Effector memory CD8-positive, alpha-beta T cell (primary cell): ENCODE data around the gene ZNF74.
A peak's percentile ranks its signal among the peaks of the same experiment; 100 is the strongest.
"Not testable (repeated sequence)": the region's sequence is repeated elsewhere in the genome, so short reads cannot be mapped to it uniquely, and the experiment has no call there.

Experiments used
- ATAC-seq: fragments of 150-1000 bp; cut with Tn5 transposase; replicated peaks from 2 replicates; pipeline ENCODE4 v1.10.0; 2021; ENCODE audit warnings: mild to moderate bottlenecking, moderate library complexity
- DNase-seq, 3 experiments: peaks; one replicate each; pipeline ENCODE4 v3.0.0; 2021
- H3K27ac Mint-ChIP-seq, 2 donors: one replicate each; pipeline ENCODE4 v1.8.0; 2022; ENCODE audit warnings: mild to moderate bottlenecking in 2 of 2, mixed read lengths in 2 of 2, moderate library complexity in 2 of 2
- H3K27me3 Mint-ChIP-seq, 2 donors: one replicate each; pipeline ENCODE4 v1.8.0; 2022; ENCODE audit warnings: mixed read lengths in 2 of 2
- H3K36me3 Mint-ChIP-seq: one replicate; pipeline ENCODE4 v1.8.0; 2022; ENCODE audit warnings: mild to moderate bottlenecking, moderate library complexity, mixed read lengths; ENCODE audit not compliant: insufficient read depth
- H3K4me1 Mint-ChIP-seq, 2 donors: one replicate each; pipeline ENCODE4 v1.8.0; 2022; ENCODE audit warnings: low read depth in 2 of 2, mixed read lengths in 2 of 2
- H3K4me3 Mint-ChIP-seq, 2 donors: one replicate each; pipeline ENCODE4 v1.8.0; 2022; ENCODE audit warnings: mild to moderate bottlenecking in 2 of 2, mixed read lengths in 2 of 2, moderate library complexity in 2 of 2
- H3K9me3 Mint-ChIP-seq, 2 donors: one replicate each; pipeline ENCODE4 v1.8.0; 2022; ENCODE audit warnings: mixed read lengths in 2 of 2
- total RNA-seq, 9 experiments: gene quantifications; one replicate each; lab custom pipeline; 2026; lab: John Stamatoyannopoulos, UW

Gene ZNF74
- total RNA-seq, result 7.4 to 25.2 (median 19.3) reads per million in 9 experiments

DNA sequence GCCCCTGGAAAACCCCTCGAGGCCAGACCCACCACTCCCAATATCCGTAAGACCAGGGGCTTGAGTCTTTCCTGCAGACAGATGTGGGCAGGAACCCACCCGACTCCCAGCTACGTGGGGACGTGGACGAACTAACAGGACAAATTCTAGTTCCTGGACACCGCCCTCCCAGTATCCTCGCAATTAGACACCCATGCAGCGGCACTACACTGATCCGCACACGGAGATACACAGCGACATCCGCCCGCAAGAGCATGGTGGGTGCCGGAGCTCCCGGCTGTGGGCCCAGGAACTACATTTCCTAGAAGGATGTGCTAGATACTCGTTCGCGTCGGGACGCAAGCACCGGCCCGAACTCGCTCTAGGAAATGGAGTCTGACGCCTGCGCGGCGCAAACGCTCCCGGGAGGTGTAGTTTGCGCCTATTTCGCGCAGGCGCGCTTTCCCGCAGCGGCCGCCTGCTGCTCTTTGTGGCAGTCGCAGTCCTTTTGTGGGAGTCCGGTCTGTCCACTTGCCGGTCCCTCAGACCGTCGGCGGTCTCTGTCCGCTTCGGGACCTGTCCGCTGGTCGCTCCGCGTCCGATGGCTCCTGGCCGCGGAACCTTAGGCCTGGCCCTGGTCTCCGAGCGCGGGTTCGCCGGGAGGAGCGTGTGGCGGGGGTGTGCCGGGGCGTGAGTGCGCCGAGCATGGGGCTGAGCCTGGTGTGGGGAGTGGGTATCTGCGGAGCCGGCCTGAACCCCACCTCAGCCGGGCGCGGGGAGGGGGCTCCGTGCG lies at the start of gene ZNF74:
ZNF74 (plus strand) TSS at position 447 of the 772 bp plus-strand sequence. CDS start 478 bp downstream, outside the sequence.
- Mint-ChIP-seq H3K9me3 (no peaks in the 10 kb centered on the region), H3K27me3 (no peaks in the 10 kb centered on the region), H3K27ac (peak within 1 kb of the TSS; percentile 88 to 95), H3K4me3 (peak within 1 kb of the TSS; percentile 83 to 87), H3K4me1 (peaks cover 31 to 40% of the 10 kb centered on the region in 2 donors), H3K36me3 (no peaks in the 10 kb centered on the region)
- ATAC-seq (peak; percentile 97), DNase-seq (peak; percentile 75 to 77 (median 75))

DNA sequence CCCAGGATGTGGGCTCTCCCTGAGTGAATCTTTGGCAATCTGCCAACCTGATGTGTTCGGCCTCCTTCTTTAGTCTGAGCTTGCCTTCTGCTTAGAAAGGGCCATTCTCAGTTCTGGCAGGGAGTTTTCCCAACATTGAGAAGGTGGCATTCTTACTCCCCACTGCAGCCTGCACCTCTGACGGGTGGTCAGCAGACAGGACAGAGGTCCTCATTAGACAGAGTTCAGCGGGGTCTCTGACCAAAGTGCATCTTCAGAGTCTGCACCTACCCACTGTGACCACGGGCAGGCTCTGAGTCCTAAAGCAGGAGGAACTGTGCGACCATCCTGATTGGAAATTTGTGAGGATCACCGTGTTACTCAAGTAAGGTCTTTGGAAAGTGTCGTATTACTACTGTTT lies 47.4 kb upstream of the ZNF74 start:
- H3K4me3 Mint-ChIP-seq, H3K27me3 Mint-ChIP-seq, H3K4me1 Mint-ChIP-seq, H3K27ac Mint-ChIP-seq, DNase-seq, H3K9me3 Mint-ChIP-seq, H3K36me3 Mint-ChIP-seq, ATAC-seq: not testable (repeated sequence)

DNA sequence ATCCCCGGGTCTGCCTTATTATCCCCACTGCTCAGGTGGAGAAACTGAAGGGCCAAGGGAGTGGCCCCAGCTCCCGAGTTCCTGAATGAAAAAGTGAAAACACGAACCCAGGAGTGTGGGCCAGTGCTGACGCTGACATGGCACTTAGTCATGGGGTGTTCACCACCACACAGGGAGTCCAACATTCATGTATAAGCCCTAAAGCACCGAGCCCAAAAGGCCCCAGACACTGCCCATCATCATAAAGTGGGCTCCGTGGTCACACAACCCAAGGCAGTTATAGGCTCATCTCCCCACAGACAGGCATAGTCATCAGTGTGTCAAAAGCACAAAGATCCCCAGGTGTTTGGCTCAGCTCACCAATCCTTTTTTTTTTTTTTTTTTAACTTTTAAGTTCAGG lies 41.4 kb upstream of the ZNF74 start:
- not testable (repeated sequence) for ATAC-seq, DNase-seq, H3K27ac Mint-ChIP-seq, H3K4me3 Mint-ChIP-seq, H3K9me3 Mint-ChIP-seq, H3K4me1 Mint-ChIP-seq, H3K27me3 Mint-ChIP-seq, H3K36me3 Mint-ChIP-seq

DNA sequence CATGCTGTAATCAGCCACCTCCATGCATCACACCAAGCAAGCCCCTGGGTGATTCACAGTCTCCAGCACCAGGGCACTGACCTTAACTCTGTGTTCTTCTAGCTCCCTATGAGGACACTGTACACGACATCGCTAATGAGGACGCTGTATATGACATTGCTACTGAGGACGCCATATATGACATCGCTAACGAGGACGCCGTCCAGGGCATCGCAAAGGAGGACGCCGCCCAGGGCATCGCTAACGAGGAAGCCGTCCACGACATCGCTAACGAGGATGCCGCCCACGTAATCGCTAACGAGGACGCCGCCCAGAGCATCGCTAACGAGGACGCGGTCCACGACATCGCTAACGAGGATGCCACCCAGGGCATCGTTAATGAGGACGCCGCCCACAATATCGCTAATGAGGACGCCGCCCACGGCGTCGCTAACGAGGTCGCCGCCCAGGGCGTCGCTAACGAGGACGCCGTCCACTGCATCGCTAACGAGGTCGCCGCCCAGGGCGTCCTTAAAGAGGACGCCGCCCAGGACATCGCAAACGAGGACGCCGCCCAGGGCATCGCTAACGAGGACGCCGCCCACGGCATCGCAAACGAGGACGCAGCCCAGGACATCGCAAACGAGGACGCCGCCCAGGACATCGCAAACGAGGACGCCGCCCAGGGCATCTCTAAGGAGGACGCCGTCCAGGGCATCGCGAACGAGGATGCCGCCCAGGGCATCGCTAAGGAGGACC lies 39.5 kb upstream of the ZNF74 start:
- no peak overlapping the region for H3K4me3 Mint-ChIP-seq
- ATAC-seq (no peak), DNase-seq (no peak)
- H3K9me3 Mint-ChIP-seq, result no peaks in the 10 kb centered on the region
- H3K36me3 Mint-ChIP-seq, result no peaks in the 10 kb centered on the region
- H3K27me3 Mint-ChIP-seq, result no peaks in the 10 kb centered on the region
- no peak overlapping the region for H3K27ac Mint-ChIP-seq
- H3K4me1 Mint-ChIP-seq, result no peaks in the 10 kb centered on the region

DNA sequence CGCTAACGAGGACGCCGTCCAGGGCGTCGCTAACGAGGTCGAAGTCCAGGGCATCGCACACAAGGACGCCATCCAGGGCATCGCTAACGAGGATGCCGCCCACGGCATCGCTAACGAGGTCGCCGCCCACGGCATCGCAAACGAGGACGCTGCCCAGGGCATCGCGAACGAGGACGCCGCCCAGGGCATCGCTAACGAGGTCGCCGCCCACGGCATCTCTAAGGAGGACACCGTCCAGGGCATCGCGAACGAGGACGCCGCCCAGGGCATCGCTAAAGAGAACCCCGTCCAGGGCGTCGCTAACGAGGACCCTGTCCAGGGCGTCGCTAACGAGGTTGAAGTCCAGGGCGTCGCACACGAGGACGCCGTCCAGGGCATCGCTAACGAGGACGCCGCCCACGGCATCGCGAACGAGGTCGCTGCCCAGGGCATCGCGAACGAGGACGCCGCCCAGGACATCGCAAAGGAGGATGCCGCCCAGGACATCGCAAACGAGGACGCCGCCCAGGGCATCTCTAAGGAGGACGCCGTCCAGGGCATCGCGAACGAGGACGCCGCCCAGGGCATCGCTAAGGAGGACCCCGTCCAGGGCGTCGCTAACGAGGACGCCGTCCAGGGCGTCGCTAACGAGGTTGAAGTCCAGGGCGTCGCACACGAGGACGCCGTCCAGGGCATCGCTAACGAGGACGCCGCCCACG lies 37.9 kb upstream of the ZNF74 start:
- H3K4me3 Mint-ChIP-seq, DNase-seq, H3K4me1 Mint-ChIP-seq, H3K27ac Mint-ChIP-seq, H3K27me3 Mint-ChIP-seq, H3K9me3 Mint-ChIP-seq, H3K36me3 Mint-ChIP-seq, ATAC-seq: not testable (repeated sequence)

DNA sequence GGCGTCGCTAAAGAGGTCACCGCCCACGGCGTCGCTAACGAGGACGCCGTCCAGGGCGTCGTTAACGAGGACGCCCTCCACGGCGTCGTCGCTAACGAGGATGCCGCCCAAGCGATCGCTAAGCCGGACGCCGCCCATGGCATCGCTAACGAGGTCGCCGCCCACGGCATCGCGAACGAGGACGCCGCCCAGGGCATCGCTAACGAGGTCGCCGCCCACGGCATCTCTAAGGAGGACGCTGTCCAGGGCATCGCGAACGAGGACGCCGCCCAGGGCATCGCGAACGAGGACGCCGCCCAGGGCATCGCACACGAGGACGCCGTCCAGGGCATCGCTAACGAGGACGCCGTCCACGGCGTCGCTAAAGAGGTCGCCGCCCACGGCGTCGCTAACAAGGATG lies 37.0 kb upstream of the ZNF74 start:
- not testable (repeated sequence) for H3K27ac Mint-ChIP-seq, H3K4me3 Mint-ChIP-seq, H3K27me3 Mint-ChIP-seq, ATAC-seq, H3K9me3 Mint-ChIP-seq, H3K36me3 Mint-ChIP-seq, DNase-seq, H3K4me1 Mint-ChIP-seq

DNA sequence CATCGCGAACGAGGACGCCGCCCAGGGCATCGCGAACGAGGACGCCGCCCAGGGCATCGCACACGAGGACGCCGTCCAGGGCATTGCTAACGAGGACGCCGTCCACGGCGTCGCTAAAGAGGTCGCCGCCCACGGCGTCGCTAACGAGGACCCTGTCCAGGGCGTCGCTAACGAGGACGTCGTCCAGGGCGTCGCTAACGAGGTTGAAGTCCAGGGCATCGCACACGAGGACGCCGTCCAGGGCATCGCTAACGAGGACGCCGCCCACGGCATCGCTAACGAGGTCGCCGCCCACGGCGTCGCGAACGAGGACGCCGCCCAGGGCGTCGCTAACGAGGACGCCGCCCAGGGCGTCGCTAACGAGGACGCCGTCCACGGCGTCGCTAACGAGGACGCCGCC lies 36.0 kb upstream of the ZNF74 start:
- not testable (repeated sequence) for H3K4me3 Mint-ChIP-seq, H3K36me3 Mint-ChIP-seq, H3K27ac Mint-ChIP-seq, H3K27me3 Mint-ChIP-seq, H3K9me3 Mint-ChIP-seq, DNase-seq, H3K4me1 Mint-ChIP-seq, ATAC-seq

DNA sequence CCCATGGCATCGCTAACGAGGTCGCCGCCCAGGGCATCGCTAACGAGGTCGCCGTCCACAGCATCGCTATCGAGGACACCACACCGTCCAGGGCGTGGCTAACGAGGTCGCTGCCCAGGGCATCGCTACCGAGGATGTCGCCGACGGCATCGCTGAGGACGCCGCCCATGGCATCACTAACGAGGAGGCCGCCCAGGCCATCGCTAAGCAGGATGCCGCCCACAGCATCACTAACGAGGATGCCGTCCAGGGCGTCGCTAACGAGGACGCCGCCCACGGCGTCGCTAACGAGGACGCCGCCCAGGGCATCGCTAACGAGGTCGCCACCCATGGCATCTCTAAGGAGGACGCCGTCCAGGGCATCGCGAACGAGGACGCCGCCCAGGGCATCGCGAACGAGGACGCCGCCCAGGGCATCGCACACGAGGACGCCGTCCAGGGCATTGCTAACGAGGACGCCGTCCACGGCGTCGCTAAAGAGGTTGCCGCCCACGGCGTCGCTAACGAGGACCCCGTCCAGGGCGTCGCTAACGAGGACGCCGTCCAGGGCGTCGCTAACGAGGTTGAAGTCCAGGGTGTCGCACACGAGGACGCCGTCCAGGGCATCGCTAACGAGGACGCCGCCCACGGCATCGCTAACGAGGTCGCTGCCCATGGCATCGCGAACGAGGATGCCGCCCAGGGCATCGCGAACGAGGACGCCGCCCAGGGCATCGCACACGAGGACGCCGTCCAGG lies 35.3 kb upstream of the ZNF74 start:
- DNase-seq, H3K36me3 Mint-ChIP-seq, H3K27me3 Mint-ChIP-seq, H3K27ac Mint-ChIP-seq, H3K4me1 Mint-ChIP-seq, H3K9me3 Mint-ChIP-seq, ATAC-seq, H3K4me3 Mint-ChIP-seq: not testable (repeated sequence)

DNA sequence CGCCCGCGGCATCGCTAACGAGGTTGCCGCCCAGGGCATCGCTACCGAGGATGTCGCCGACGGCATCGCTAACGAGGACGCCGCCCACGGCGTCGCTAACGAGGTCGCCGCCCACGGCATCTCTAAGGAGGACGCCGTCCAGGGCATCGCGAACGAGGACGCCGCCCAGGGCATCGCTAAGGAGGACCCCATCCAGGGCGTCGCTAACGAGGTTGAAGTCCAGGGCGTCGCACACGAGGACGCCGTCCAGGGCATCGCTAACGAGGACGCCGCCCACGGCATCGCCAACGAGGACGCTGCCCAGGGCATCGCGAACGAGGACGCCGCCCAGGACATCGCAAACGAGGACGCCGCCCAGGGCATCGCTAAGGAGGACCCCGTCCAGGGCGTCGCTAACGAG lies 33.7 kb upstream of the ZNF74 start:
- H3K4me3 Mint-ChIP-seq, H3K36me3 Mint-ChIP-seq, H3K9me3 Mint-ChIP-seq, H3K27ac Mint-ChIP-seq, DNase-seq, H3K4me1 Mint-ChIP-seq, ATAC-seq: not testable (repeated sequence)
- H3K27me3 Mint-ChIP-seq, result peaks cover 0 to 13% of the 10 kb centered on the region in 2 donors

DNA sequence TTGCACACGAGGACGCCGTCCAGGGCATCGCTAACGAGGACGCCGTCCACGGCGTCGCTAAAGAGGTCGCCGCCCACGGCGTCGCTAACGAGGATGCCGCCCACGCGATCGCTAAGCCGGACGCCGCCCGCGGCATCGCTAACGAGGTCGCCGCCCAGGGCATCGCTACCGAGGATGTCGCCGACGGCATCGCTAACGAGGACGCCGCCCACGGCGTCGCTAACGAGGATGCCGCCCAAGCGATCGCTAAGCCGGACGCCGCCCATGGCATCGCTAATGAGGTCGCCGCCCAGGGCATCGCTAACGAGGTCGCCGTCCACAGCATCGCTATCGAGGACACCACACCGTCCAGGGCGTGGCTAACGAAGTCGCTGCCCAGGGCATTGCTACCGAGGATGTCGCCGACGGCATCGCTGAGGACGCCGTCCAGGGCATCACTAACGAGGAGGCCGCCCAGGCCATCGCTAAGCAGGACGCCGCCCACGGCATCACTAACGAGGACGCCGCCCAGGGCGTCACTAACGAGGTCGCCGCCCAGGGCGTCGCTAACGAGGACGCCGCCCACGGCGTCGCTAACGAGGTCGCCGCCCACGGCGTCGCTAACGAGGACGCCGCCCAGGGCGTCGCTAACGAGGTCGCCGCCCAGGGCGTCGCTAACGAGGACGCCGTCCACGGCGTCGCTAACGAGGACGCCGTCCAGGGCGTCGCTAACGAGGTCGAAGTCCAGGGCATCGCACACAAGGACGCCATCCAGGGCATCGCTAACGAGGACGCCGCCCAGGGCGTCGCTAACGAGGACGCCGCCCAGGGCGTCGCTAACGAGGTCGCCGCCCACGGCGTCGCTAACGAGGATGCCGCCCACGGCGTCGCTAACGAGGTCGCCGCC lies 32.8 kb upstream of the ZNF74 start:
- H3K9me3 Mint-ChIP-seq, H3K27ac Mint-ChIP-seq, H3K36me3 Mint-ChIP-seq, ATAC-seq, H3K4me1 Mint-ChIP-seq, H3K4me3 Mint-ChIP-seq, DNase-seq: not testable (repeated sequence)
- peaks cover 0 to 16% of the 10 kb centered on the region in 2 donors for H3K27me3 Mint-ChIP-seq

DNA sequence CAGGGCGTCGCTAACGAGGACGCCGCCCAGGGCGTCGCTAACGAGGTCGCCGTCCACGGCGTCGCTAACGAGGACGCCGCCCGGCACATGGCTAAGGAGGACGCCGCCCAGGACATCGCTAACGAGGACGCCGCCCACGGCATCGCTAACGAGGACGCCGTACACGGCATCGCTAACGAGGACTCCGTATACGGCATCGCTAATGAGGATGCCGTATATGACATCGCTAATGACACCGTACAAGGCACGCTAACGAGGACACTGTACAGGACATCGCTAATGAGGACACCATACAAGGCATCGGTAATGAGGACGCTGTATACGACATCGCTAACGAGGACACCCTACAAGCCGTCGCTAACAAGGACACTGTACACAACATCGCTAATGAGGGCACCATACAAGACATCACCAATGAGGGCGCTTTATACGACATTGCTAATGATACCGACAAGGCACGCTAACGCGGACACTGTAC lies 32.2 kb upstream of the ZNF74 start:
- not testable (repeated sequence) for H3K4me1 Mint-ChIP-seq, ATAC-seq, H3K36me3 Mint-ChIP-seq, DNase-seq, H3K27ac Mint-ChIP-seq, H3K9me3 Mint-ChIP-seq, H3K4me3 Mint-ChIP-seq
- peaks cover 0 to 17% of the 10 kb centered on the region in 2 donors for H3K27me3 Mint-ChIP-seq

DNA sequence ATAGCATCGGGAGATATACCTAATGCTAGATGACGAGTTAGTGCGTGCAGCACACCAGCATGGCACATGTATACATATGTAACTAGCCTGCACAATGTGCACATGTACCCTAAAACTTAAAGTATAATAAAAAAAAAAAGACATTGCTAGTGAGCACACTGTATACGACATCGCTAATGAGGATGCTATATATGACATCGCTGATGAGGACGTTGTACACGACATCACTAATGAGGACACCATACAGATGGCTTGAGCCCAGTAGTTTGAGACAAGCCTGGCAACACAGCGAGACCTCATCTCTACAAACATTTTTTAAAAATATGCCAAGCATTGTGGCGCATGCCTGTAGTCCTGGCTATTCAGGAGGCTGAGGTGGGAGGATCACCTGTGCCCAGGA lies 31.5 kb upstream of the ZNF74 start:
- not testable (repeated sequence) for H3K9me3 Mint-ChIP-seq, H3K4me3 Mint-ChIP-seq, H3K4me1 Mint-ChIP-seq, H3K27ac Mint-ChIP-seq, ATAC-seq, H3K36me3 Mint-ChIP-seq, DNase-seq
- H3K27me3 Mint-ChIP-seq, result peaks cover 0 to 23% of the 10 kb centered on the region in 2 donors
